GM12878 (cell line): ENCODE results near the gene ITPR2. TPM values are rescaled to one million over a fixed set of nuclear protein-coding genes. Genes with fewer than 3 reads are reported as not detected.

Source experiments
- ATAC-seq: fragments of 200-7000 bp; cut with Tn5 transposase; 3 replicates; pipeline ENCODE4 v1.9.1; 2020; ENCODE audit warnings: mild to moderate bottlenecking, moderate library complexity
- BruUV-seq: library from RNA; stranded (reverse); fragments of 400-500 nt; replicated peaks from 2 replicates; lab custom pipeline; 2021; lab: Mats Ljungman, UMichigan
- CTCF ChIA-PET: fragments of 300-600 bp; sonication (Branson Sonifier 250); formaldehyde crosslinking; extraction: SDS; loops from one replicate; lab custom pipeline; 2021; ENCODE audit warnings: inconsistent platforms; lab: Yijun Ruan, JAX
- POLR2A ChIA-PET: fragments of 350-600 bp; formaldehyde crosslinking; extraction: SDS; loops from one replicate; lab custom pipeline; 2021; ENCODE audit warnings: inconsistent platforms; lab: Charles Lee
- RAD21 ChIA-PET: fragments of 300-600 bp; sonication (Branson Sonifier 250); formaldehyde crosslinking; loops from one replicate; lab custom pipeline; 2023; ENCODE audit warnings: antibody characterized with exemption; ENCODE audit not compliant: unreplicated experiment; lab: Charles Lee
- SMC1A ChIA-PET: fragments of 300-600 bp; sonication (Branson Sonifier 250); formaldehyde crosslinking; loops from one replicate; lab custom pipeline; 2023; ENCODE audit not compliant: unreplicated experiment, uncharacterized antibody; lab: Charles Lee
- DNase-seq: peaks from one replicate; pipeline ENCODE4 v3.0.0-alpha.2; 2011; ENCODE audit warnings: low read depth, low spot score
- FAIRE-seq: peaks from 3 replicates; lab custom pipeline; 2011; peaks lifted over from hg19 to GRCh38; lab: Jason Lieb, UNC
- H2AFZ ChIP-seq: 2 replicates; pipeline ENCODE4 v1.6.0; 2011; ENCODE audit warnings: low read depth, low read length, control low read depth; ENCODE audit not compliant: control insufficient read depth
- H3K27ac ChIP-seq: 2 replicates; pipeline ENCODE4 v1.5.1; 2011; ENCODE audit warnings: control low read depth; ENCODE audit not compliant: control insufficient read depth, insufficient read depth
- H3K27me3 ChIP-seq, 2 experiments: replicated peaks in 1 of 2; 2 replicates each; pipeline versions ENCODE4 v1.6.0 to v1.6.1; 2011; ENCODE audit warnings: low read length in 1 of 2; ENCODE audit not compliant: control insufficient read depth in 2 of 2, insufficient read depth in 2 of 2
- H3K36me3 ChIP-seq, 2 experiments: 2 replicates each; pipeline ENCODE4 v1.5.1; 2011; ENCODE audit warnings: low read length in 1 of 2; ENCODE audit not compliant: control insufficient read depth in 2 of 2, insufficient read depth in 2 of 2
- H3K4me1 ChIP-seq: 2 replicates; pipeline ENCODE4 v1.6.1; 2011; ENCODE audit warnings: mild to moderate bottlenecking, low read length, moderate library complexity, mixed read lengths; ENCODE audit not compliant: control insufficient read depth, insufficient read depth
- H3K4me2 ChIP-seq: 2 replicates; pipeline ENCODE4 v1.6.0; 2011; ENCODE audit warnings: control low read depth; ENCODE audit not compliant: control insufficient read depth, insufficient read depth
- H3K4me3 ChIP-seq: fragments of 200-600 bp; sonication (generic); 2 replicates; pipeline ENCODE4 v1.5.1; 2016
- H3K79me2 ChIP-seq: 2 replicates; pipeline ENCODE4 v1.6.0; 2011; ENCODE audit warnings: low read length; ENCODE audit not compliant: control insufficient read depth, insufficient read depth
- H3K9ac ChIP-seq: 2 replicates; pipeline ENCODE4 v1.8.0; 2011; ENCODE audit warnings: low read length, control low read depth, mixed read lengths; ENCODE audit not compliant: control insufficient read depth, insufficient read depth
- H3K9me3 ChIP-seq: replicated peaks from 3 replicates; pipeline ENCODE4 v1.5.1; 2011; ENCODE audit warnings: mild to moderate bottlenecking, low read length; ENCODE audit not compliant: control insufficient read depth, insufficient read depth
- H4K20me1 ChIP-seq: 2 replicates; pipeline ENCODE4 v1.6.0; 2011; ENCODE audit not compliant: control insufficient read depth, insufficient read depth
- BCL11A ChIP-seq: IDR thresholded peaks from 2 replicates; pipeline ENCODE4 v1.6.1; 2011; ENCODE audit warnings: low read depth, low read length
- FOXM1 ChIP-seq: IDR thresholded peaks from 2 replicates; pipeline ENCODE4 v1.6.1; 2012; ENCODE audit warnings: low read depth, mild to moderate bottlenecking, inconsistent platforms, low read length, moderate library complexity
- MEF2B ChIP-seq: fragments of 450-650 bp; IDR thresholded peaks from 2 replicates; pipeline ENCODE4 v1.6.1; 2018; ENCODE audit warnings: mild to moderate bottlenecking, moderate library complexity; ENCODE audit not compliant: partially characterized antibody, poor library complexity, severe bottlenecking
- RELA ChIP-seq: fragments of 450-650 bp; IDR thresholded peaks from 2 replicates; pipeline ENCODE4 v1.8.0; 2014; ENCODE audit warnings: borderline replicate concordance; ENCODE audit not compliant: partially characterized antibody
- ZNF274 ChIP-seq: IDR thresholded peaks from one replicate; pipeline ENCODE4 v1.8.0; 2011; ENCODE audit not compliant: insufficient read length, insufficient read depth
- WGBS: methylation state at CpG from one replicate; pipeline ENCODE4 v1.1.6; 2016; ENCODE audit warnings: low lambda C conversion rate; ENCODE audit not compliant: insufficient replicate concordance, insufficient coverage; ENCODE audit errors: missing lambda C conversion rate; 5-methylcytosine and 5-hydroxymethylcytosine counted together
- in situ Hi-C: fragments of 300-500 bp; cut with MboI; formaldehyde crosslinking; loops from 9 replicates; pipeline ENCODE4 v1.14.3; 2018; ENCODE audit warnings: mixed read lengths
- intact Hi-C: fragments of 100-400 bp; cut with micrococcal nuclease; formaldehyde crosslinking; loops from one replicate; pipeline ENCODE4 v1.14.2; 2022; ENCODE audit not compliant: unreplicated experiment
- polyA plus RNA-seq, 11 experiments: library from polyadenylated mRNA; depleted of rRNA in 4 of 11; unstranded in 6 of 11; stranded (reverse) in 5 of 11; fragments of >200 nt; fragmentation: Nextera tagmentation in 4 of 11; fragmentation: Illumina TruSeq in 1 of 11; extraction: Ambion mirVana in 4 of 11; extraction: Trizol in 1 of 11; gene quantifications; 1 replicate in 1 of 11; 2 replicates in 10 of 11; pipeline versions ENCODE4 v1.2.1 to v1.2.3, GENCODE V29; 2011 to 2016; ENCODE audit warnings: inconsistent platforms in 2 of 11, missing spikeins in 2 of 11, low read depth in 1 of 11
- total RNA-seq, 4 experiments: library from RNA; depleted of rRNA in 3 of 4; stranded (reverse); fragments of >200 nt in 3 of 4; fragmentation: Illumina TruSeq in 1 of 4; extraction: Trizol in 1 of 4; gene quantifications; 2 replicates each; pipeline versions ENCODE4 v1.2.1 to v1.2.3, GENCODE V29; 2013 to 2021
- TF ChIP-seq, protein P1 (sequence below): fragments of 450-650 bp; IDR thresholded peaks from 2 replicates; pipeline ENCODE4 v1.6.1; 2016; ENCODE audit warnings: mild to moderate bottlenecking

ITPR2 gene
- total and polyA plus RNA-seq, 10 of the 15 experiments (the other 5 are each of a cell fraction or from before 2014, with no cell fraction given) = 7.5 to 76.2 (median 47.1) TPM

GRCh38 chr12:26334621-26335124 lies 498.3 kb downstream of the ITPR2 start:
- ATAC-seq (no peak), DNase-seq (no peak), FAIRE-seq (no peak)
- Histone ChIP-seq H3K36me3 (peaks cover 0 to 13% of the 10 kb centered on the region in 2 experiments; a peak in 3 of 4 replicates), H3K4me2 (no peak overlapping the region), H3K27ac (no peak overlapping the region), H3K9ac (no peak overlapping the region), H3K4me1 (no peaks in the 10 kb centered on the region), H3K27me3 (no peaks in the 10 kb centered on the region; a peak in 1 of 4 replicates), H3K4me3 (no peak overlapping the region), H3K79me2 (no peaks in the 10 kb centered on the region), H4K20me1 (no peaks in the 10 kb centered on the region), H2AFZ (no peak overlapping the region), H3K9me3 (no peaks in the 10 kb centered on the region; the same call in 2 of the 3 replicates)
- ChIA-PET POLR2A (interaction anchor here (1.5 kb wide), 1 partner anchor 16 kb away, joined by 4 read pairs; no protein-coding TSS in a partner anchor), SMC1A (interaction anchor here (0.6 to 1.9 kb wide), 6 partner anchors 8 to 212 kb away, joined by 3 to 4 read pairs (median 3); no protein-coding TSS in a partner anchor), CTCF (interaction anchor here (0.9 to 1.0 kb wide), 2 partner anchors 15 to 216 kb away, joined by 3 to 4 read pairs; no protein-coding TSS in a partner anchor), RAD21 (interaction anchor here (1.0 to 1.1 kb wide), 2 partner anchors 9 to 212 kb away, joined by 3 read pairs; no protein-coding TSS in a partner anchor)
- TF ChIP-seq FOXM1 (no peak), MEF2B (no peak), BCL11A (no peak), RELA (no peak), ZNF274 (no peak)
- TF ChIP-seq, protein P1, sequence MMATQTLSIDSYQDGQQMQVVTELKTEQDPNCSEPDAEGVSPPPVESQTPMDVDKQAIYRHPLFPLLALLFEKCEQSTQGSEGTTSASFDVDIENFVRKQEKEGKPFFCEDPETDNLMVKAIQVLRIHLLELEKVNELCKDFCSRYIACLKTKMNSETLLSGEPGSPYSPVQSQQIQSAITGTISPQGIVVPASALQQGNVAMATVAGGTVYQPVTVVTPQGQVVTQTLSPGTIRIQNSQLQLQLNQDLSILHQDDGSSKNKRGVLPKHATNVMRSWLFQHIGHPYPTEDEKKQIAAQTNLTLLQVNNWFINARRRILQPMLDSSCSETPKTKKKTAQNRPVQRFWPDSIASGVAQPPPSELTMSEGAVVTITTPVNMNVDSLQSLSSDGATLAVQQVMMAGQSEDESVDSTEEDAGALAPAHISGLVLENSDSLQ = no peak
- in situ Hi-C loops (no loop called here), intact Hi-C loops (no loop called here)
- 88% methylated on average over 6 of the region's 6 CpGs for WGBS
- BruUV-seq = no TSS peak
